ENCODE measurements around the gene ARMC6. TPM values are rescaled to one million over a fixed set of nuclear protein-coding genes. Genes with fewer than 3 reads are reported as not detected.

ARMC6 gene
- total RNA-seq, 1 experiment from 2014 or later: 66.5 TPM

DNA sequence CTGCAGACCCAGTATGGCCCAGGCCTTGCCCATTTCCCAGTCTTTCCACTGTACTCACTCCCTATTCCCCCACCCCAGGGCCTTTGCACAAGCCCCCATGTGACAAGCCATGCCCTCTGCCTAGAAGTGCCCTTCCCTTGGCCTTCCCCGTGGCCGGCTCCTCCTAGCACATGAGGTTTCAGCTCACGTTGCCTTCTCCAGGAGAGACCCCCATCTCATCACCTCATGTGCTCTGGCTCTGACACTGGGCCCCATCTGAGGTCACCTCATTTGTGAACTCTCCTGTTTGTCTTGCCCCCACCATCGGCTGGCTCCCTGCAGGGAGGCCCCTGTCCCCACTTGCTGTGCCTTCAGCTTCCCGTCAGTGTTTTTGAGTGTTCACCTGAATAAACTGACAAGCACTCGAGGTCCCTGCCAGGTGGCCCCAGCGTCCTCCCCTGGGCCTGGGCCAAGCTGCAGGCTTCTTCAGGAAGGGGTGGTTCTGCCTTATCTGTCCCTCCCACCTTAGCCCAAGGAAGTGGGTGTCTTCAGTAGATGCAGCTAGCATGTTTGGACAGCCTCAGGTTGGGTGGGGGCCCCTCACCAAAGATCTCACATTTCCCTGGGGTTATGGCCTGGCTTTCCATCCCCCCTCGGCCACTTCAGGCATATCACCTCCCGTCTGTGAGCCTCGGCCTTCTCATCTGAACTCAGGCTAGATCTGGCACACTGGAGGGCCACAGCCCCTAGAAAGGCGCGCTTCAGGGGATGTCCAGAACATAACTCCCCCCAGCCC is 26.6 kb downstream of the ARMC6 start:
- DNase-seq: no peak
- H2AFZ ChIP-seq (ENCODE audit: low read length): no peak overlapping the region
- no peak overlapping the region for H3K4ac ChIP-seq (ENCODE audit: low read depth, low read length)
- H4K8ac ChIP-seq (replicated peaks; ENCODE audit: insufficient read length, low read depth, low read length): no peak overlapping the region
- no peak overlapping the region for H2AK5ac ChIP-seq (ENCODE audit: insufficient read length, low read length)
- H2BK15ac ChIP-seq (ENCODE audit: low read depth, low read length): no peak overlapping the region
- no peak overlapping the region for H3K23ac ChIP-seq (ENCODE audit: insufficient read length, low read depth, low read length)
- Mint-ChIP-seq H3K9me3 (no peaks in the 10 kb centered on the region; a peak in 1 of 5 replicates), H3K36me3 (ENCODE audit: insufficient read depth in 1 of 3, low read depth in 3 of 3) (peaks cover 19 to 53% (median 36%) of the 10 kb centered on the region in 3 experiments), H3K4me3 (no peak overlapping the region), H3K27me3 (ENCODE audit: low read depth) (peaks cover 11% of the 10 kb centered on the region), H3K27ac (peak overlapping the region in 1 of 3 experiments; percentile 89; a peak in 2 of 7 replicates), H3K4me1 (peaks cover 18 to 20% of the 10 kb centered on the region in 2 experiments)
- no peak overlapping the region for H3K14ac ChIP-seq (ENCODE audit: insufficient read depth, low read length)
- H2BK12ac ChIP-seq (ENCODE audit: insufficient read length, low read depth, low read length): no peak overlapping the region
- H3K4me2 ChIP-seq (ENCODE audit: insufficient read depth, insufficient read length, low read length): no peak overlapping the region
- H4K5ac ChIP-seq (ENCODE audit: insufficient read length, low read depth, low read length): no peak overlapping the region
- no CpG with 5 or more reads among the region's 12 CpGs for WGBS (ENCODE audit: extremely low coverage, insufficient read length, low lambda C conversion rate)
- H3K79me1 ChIP-seq (ENCODE audit: insufficient read depth, low read depth, low read length, poor library complexity, severe bottlenecking): no peaks in the 10 kb centered on the region
- no peak overlapping the region for H3K18ac ChIP-seq (ENCODE audit: insufficient read length, low read depth, low read length)
- no peak overlapping the region for H3K9ac ChIP-seq (ENCODE audit: extremely low read depth, insufficient read length, low read length)
- H3T11ph ChIP-seq (ENCODE audit: low read length): no peak overlapping the region
- no peak overlapping the region for H4K91ac ChIP-seq (ENCODE audit: insufficient read length, low read depth, low read length)
- no peak overlapping the region for H2BK120ac ChIP-seq (ENCODE audit: low read depth, low read length, poor library complexity, severe bottlenecking)
- H4K20me1 ChIP-seq (ENCODE audit: control insufficient read depth, insufficient read depth, insufficient read length): no peaks in the 10 kb centered on the region
- no peak overlapping the region for H2BK20ac ChIP-seq (ENCODE audit: low read depth, low read length, poor library complexity, severe bottlenecking)
- H3K27me3 ChIP-seq (ENCODE audit: insufficient read depth, low read length): peaks cover 6% of the 10 kb centered on the region; the same call in 1 of the 2 replicates
- no peaks in the 10 kb centered on the region for H3K79me2 ChIP-seq (ENCODE audit: insufficient read depth, low read length)
- H2BK5ac ChIP-seq (ENCODE audit: insufficient read length, low read length): no peak overlapping the region
- H3K23me2 ChIP-seq (ENCODE audit: insufficient read length, low read depth, low read length, poor library complexity, severe bottlenecking): peaks cover 4% of the 10 kb centered on the region
- no peak overlapping the region for H3K27ac ChIP-seq (ENCODE audit: insufficient read length, low read depth, low read length)
- TF ChIP-seq, protein P1, sequence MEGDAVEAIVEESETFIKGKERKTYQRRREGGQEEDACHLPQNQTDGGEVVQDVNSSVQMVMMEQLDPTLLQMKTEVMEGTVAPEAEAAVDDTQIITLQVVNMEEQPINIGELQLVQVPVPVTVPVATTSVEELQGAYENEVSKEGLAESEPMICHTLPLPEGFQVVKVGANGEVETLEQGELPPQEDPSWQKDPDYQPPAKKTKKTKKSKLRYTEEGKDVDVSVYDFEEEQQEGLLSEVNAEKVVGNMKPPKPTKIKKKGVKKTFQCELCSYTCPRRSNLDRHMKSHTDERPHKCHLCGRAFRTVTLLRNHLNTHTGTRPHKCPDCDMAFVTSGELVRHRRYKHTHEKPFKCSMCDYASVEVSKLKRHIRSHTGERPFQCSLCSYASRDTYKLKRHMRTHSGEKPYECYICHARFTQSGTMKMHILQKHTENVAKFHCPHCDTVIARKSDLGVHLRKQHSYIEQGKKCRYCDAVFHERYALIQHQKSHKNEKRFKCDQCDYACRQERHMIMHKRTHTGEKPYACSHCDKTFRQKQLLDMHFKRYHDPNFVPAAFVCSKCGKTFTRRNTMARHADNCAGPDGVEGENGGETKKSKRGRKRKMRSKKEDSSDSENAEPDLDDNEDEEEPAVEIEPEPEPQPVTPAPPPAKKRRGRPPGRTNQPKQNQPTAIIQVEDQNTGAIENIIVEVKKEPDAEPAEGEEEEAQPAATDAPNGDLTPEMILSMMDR (conservative IDR thresholded peaks at IDR 0.05): no peak
- no peaks in the 10 kb centered on the region; the same call in 1 of the 2 replicates for H3K4me1 ChIP-seq (ENCODE audit: insufficient read depth, low read length)
- H3K56ac ChIP-seq (ENCODE audit: insufficient read length, low read depth, low read length): no peak overlapping the region
- H3K9me3 ChIP-seq (ENCODE audit: control insufficient read depth, low read depth, low read length): no peaks in the 10 kb centered on the region
